ENCODE measurements around the gene MACIR. TPM values are rescaled to one million over a fixed set of nuclear protein-coding genes. Genes with fewer than 3 reads are reported as not detected.

The MACIR gene
- total and polyA plus RNA-seq, 2 donors (not counting 3 experiments of a cell fraction or from before 2014, with no cell fraction given): 4.0 to 9.3 TPM

- no peaks in the 10 kb centered on the region for H3K9me3 ChIP-seq (replicated peaks; ENCODE audit: control insufficient read depth, insufficient read depth, low read length)
- H2AFZ ChIP-seq (ENCODE audit: low read depth, low read length): no peak overlapping the region
- no peaks in the 10 kb centered on the region for H4K20me1 ChIP-seq (replicated peaks; ENCODE audit: control insufficient read depth, extremely low read depth, insufficient read depth, low read length)
- H3K4me3 ChIP-seq (replicated peaks in 1 of 3; ENCODE audit: insufficient read depth in 1 of 3, low read depth in 1 of 3, low read length in 3 of 3): no peak overlapping the region
- POLR2A ChIA-PET: no interaction called here
- no peak overlapping the region for H3K9ac ChIP-seq (replicated peaks; ENCODE audit: extremely low read depth, insufficient read depth, low read length)
- H3K79me2 ChIP-seq (ENCODE audit: control insufficient read depth, insufficient read depth, low read length): peaks cover 17% of the 10 kb centered on the region
- H3K27ac ChIP-seq (ENCODE audit: insufficient read depth, low read depth, low read length): no peak overlapping the region
- H3K9me1 ChIP-seq (replicated peaks; ENCODE audit: control insufficient read depth, extremely low read depth, insufficient read depth, low read length): no peaks in the 10 kb centered on the region
- H3K27me3 ChIP-seq (ENCODE audit: control insufficient read depth in 2 of 2, insufficient read depth in 2 of 2, low read length in 2 of 2): no peaks in the 10 kb centered on the region
- H3K4me1 ChIP-seq (ENCODE audit: control insufficient read depth, extremely low read depth, insufficient read depth, low read length): peaks cover 6% of the 10 kb centered on the region
- TF ChIP-seq GATA2 (IDR thresholded peaks at IDR 0.05; ENCODE audit: insufficient read depth, insufficient read length, low read depth, low read length) (no peak), POLR2A (IDR thresholded peaks at IDR 0.05; ENCODE audit: low read depth, low read length) (no peak), JUN (IDR thresholded peaks at IDR 0.05; ENCODE audit: borderline replicate concordance, insufficient read depth, insufficient read length, low read depth) (no peak), MYC (IDR thresholded peaks at IDR 0.05; ENCODE audit: low read depth, low read length) (no peak), EZH2 (IDR thresholded peaks at IDR 0.05; ENCODE audit: borderline replicate concordance, low read depth, low read length, severe bottlenecking) (no peak), CTCF (IDR thresholded peaks at IDR 0.05; ENCODE audit: extremely low read depth in 1 of 2, insufficient read depth in 1 of 2, low read depth in 1 of 2, low read length in 2 of 2) (no peak), POLR2AphosphoS5 (IDR thresholded peaks at IDR 0.05; ENCODE audit: insufficient read depth, low read depth, low read length) (no peak), FOS (IDR thresholded peaks at IDR 0.05; ENCODE audit: borderline replicate concordance, insufficient read depth, low read length) (no peak), MAX (IDR thresholded peaks at IDR 0.05; ENCODE audit: insufficient read depth, insufficient read length) (no peak)
- intact Hi-C loops (cut with micrococcal nuclease): loop anchor here (5.0 kb wide), 1 partner anchor 306 kb away; the partner anchor contains the start of gene NUDT12
- FAIRE-seq (no peak), DNase-seq (ENCODE audit: low read depth, low spot score) (no peak)
- H3K36me3 ChIP-seq (ENCODE audit: control insufficient read depth in 2 of 2, extremely low read depth in 1 of 2, insufficient read depth in 2 of 2, low read length in 2 of 2): no peaks in the 10 kb centered on the region
- CTCF ChIA-PET: interaction anchor here (1.2 to 5.0 kb wide), 7 partner anchors 9 to 220 kb away, joined by 3 to 35 read pairs (median 8); no protein-coding TSS in a partner anchor
- BruUV-seq (replicated peaks): no TSS peak
- dilution Hi-C loops (cut with MboI; ENCODE audit: extremely low pct_ligation_motif_present, low sequenced_read_pairs): no loop called here
- no peak overlapping the region for H3K4me2 ChIP-seq (ENCODE audit: insufficient read depth, low read length)
Observed at GRCh38 chr5:103256178-103256577, 2.4 kb upstream of the MACIR start.
